Measurements from ENCODE around the gene ZNF333. TPM values are rescaled to one million over a fixed set of nuclear protein-coding genes. Genes with fewer than 3 reads are reported as not detected.

The ZNF333 gene
- total and polyA plus RNA-seq, 9 donors: 19.2 to 47.6 (median 31.4) TPM

GRCh38 chr19:14682084-14682483 lies 7.8 kb upstream of the ZNF333 start:
- DNase-seq: no peak
- WGBS, 3 donors: 84 to 90% (median 84%) methylated on average over 2 of the region's 2 CpGs
- TF ChIP-seq EP300 (IDR thresholded peaks at IDR 0.05): no peak
- no peak for TF ChIP-seq CTCF (IDR thresholded peaks at IDR 0.05)
- TF ChIP-seq POLR2A (IDR thresholded peaks at IDR 0.05): no peak
- intact Hi-C loops (cut with DNase I): no loop called here
- H3K4me3 ChIP-seq: no peak overlapping the region
- no peak overlapping the region for H3K27ac ChIP-seq
- H3K36me3 ChIP-seq: no peaks in the 10 kb centered on the region
- H3K4me1 ChIP-seq (ENCODE audit: insufficient read depth): no peaks in the 10 kb centered on the region
- no peaks in the 10 kb centered on the region for H3K9me3 ChIP-seq
- H3K27me3 ChIP-seq: no peaks in the 10 kb centered on the region

GRCh38 chr19:14683439-14683838 lies 6.4 kb upstream of the ZNF333 start:
- H3K27ac ChIP-seq: no peak overlapping the region
- intact Hi-C loops (cut with DNase I): no loop called here
- H3K27me3 ChIP-seq: no peaks in the 10 kb centered on the region
- H3K4me3 ChIP-seq: no peak overlapping the region
- 38 to 48% (median 41%) methylated on average over 3 of the region's 3 CpGs for WGBS, 3 donors
- TF ChIP-seq EP300 (IDR thresholded peaks at IDR 0.05) (no peak), CTCF (IDR thresholded peaks at IDR 0.05) (no peak), POLR2A (IDR thresholded peaks at IDR 0.05) (no peak)
- no peaks in the 10 kb centered on the region for H3K36me3 ChIP-seq
- no peak for DNase-seq
- no peaks in the 10 kb centered on the region for H3K9me3 ChIP-seq
- no peaks in the 10 kb centered on the region for H3K4me1 ChIP-seq (ENCODE audit: insufficient read depth)

GRCh38 chr19:14686411-14686810 lies 3.4 kb upstream of the ZNF333 start:
- no peak overlapping the region for H3K27ac ChIP-seq
- DNase-seq: no peak
- WGBS, 3 donors: 30 to 49% (median 41%) methylated on average over 3 of the region's 3 CpGs
- intact Hi-C loops (cut with DNase I): no loop called here
- no peak for TF ChIP-seq CTCF (IDR thresholded peaks at IDR 0.05)
- TF ChIP-seq EP300 (IDR thresholded peaks at IDR 0.05): no peak
- no peak for TF ChIP-seq POLR2A (IDR thresholded peaks at IDR 0.05)
- no peaks in the 10 kb centered on the region for H3K36me3 ChIP-seq
- no peaks in the 10 kb centered on the region for H3K27me3 ChIP-seq
- H3K4me1 ChIP-seq (ENCODE audit: insufficient read depth): no peaks in the 10 kb centered on the region
- H3K4me3 ChIP-seq: no peak overlapping the region
- no peaks in the 10 kb centered on the region for H3K9me3 ChIP-seq

GRCh38 chr19:14694641-14695266 lies 4.9 kb downstream of the ZNF333 start:
- WGBS, 3 donors: 83 to 85% (median 85%) methylated on average over 13 of the region's 13 CpGs
- intact Hi-C loops (cut with DNase I): no loop called here
- Histone ChIP-seq H3K9me3 (no peaks in the 10 kb centered on the region), H3K36me3 (peaks cover 5% of the 10 kb centered on the region), H3K4me1 (ENCODE audit: insufficient read depth) (no peaks in the 10 kb centered on the region), H3K27me3 (no peaks in the 10 kb centered on the region), H3K27ac (no peak overlapping the region), H3K4me3 (no peak overlapping the region)
- no peak for DNase-seq
- no peak for TF ChIP-seq CTCF (IDR thresholded peaks at IDR 0.05)
- TF ChIP-seq POLR2A (IDR thresholded peaks at IDR 0.05): no peak
- TF ChIP-seq EP300 (IDR thresholded peaks at IDR 0.05): no peak

Measured in ovary (tissue), 9 donors.